ENCODE measurements around the gene TNNI2. TPM values are rescaled to one million over a fixed set of nuclear protein-coding genes. Genes with fewer than 3 reads are reported as not detected.

TNNI2 gene
- total and polyA plus RNA-seq, 10 donors: 2.3 to 21.8 (median 6.7) TPM

DNA sequence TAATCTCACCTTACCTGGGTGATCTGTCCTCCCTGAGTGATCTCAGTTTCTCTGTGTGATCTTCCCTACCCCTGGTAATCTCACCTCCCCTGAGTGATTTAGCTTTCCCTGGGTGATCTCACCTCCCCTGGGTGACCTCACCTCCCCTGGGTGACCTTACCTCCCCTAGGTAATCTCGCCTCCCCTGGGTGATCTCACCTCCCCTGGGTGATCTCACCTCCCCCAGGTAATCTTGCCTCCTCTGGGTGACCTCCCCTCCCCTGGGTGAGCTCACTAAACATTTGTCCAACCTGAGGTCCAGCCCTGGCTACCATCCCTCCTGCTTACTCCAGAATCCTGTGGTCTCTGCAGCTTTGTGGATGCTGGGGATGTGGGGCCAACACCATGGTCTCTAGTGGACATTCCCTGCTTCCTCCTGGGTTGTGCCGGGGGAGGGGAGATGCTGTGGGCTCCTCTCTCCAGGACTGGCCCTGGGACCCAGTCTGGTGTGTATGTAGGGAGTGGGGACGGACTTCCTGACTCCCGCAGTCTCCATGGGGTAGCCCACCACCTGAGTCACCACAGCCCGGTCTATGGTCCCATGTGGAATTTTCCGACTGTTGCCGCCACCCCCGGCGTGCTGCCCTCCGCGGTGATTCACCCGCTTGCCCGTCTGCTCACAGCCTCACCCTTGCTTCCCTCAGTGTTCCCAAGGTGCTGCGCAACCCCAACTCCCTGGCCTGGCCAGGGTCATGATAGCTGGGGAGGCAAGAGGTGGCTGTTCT lies 24.0 kb downstream of the TNNI2 start:
- Histone ChIP-seq H3K4me3 (peak overlapping the region in 1 of 8 donors; percentile 71), H3K9me3 (no peaks in the 10 kb centered on the region), H3K27ac (peak overlapping the region; percentile 35 to 86 (median 74)), H3K4me1 (peaks cover 12 to 84% (median 68%) of the 10 kb centered on the region in 6 donors), H3K27me3 (replicated peaks in 1 of 7) (no peaks in the 10 kb centered on the region), H3K36me3 (peaks cover 0 to 63% (median 5%) of the 10 kb centered on the region in 6 donors)
- intact Hi-C loops (cut with DNase I; ENCODE audit: low total_unique reads): no loop called here
- TF ChIP-seq, protein P1, sequence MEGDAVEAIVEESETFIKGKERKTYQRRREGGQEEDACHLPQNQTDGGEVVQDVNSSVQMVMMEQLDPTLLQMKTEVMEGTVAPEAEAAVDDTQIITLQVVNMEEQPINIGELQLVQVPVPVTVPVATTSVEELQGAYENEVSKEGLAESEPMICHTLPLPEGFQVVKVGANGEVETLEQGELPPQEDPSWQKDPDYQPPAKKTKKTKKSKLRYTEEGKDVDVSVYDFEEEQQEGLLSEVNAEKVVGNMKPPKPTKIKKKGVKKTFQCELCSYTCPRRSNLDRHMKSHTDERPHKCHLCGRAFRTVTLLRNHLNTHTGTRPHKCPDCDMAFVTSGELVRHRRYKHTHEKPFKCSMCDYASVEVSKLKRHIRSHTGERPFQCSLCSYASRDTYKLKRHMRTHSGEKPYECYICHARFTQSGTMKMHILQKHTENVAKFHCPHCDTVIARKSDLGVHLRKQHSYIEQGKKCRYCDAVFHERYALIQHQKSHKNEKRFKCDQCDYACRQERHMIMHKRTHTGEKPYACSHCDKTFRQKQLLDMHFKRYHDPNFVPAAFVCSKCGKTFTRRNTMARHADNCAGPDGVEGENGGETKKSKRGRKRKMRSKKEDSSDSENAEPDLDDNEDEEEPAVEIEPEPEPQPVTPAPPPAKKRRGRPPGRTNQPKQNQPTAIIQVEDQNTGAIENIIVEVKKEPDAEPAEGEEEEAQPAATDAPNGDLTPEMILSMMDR (IDR thresholded peaks at IDR 0.05 in 8 of 11, conservative IDR thresholded peaks at IDR 0.05 in 3 of 11): no peak
- TF ChIP-seq POLR2AphosphoS5 (IDR thresholded peaks at IDR 0.05) (no peak), POLR2A (IDR thresholded peaks at IDR 0.05) (no peak)
- 75 to 95% (median 86%) methylated on average over 13 to 14 of the region's 14 CpGs for WGBS, 5 donors
- DNase-seq: peak; percentile 73

DNA sequence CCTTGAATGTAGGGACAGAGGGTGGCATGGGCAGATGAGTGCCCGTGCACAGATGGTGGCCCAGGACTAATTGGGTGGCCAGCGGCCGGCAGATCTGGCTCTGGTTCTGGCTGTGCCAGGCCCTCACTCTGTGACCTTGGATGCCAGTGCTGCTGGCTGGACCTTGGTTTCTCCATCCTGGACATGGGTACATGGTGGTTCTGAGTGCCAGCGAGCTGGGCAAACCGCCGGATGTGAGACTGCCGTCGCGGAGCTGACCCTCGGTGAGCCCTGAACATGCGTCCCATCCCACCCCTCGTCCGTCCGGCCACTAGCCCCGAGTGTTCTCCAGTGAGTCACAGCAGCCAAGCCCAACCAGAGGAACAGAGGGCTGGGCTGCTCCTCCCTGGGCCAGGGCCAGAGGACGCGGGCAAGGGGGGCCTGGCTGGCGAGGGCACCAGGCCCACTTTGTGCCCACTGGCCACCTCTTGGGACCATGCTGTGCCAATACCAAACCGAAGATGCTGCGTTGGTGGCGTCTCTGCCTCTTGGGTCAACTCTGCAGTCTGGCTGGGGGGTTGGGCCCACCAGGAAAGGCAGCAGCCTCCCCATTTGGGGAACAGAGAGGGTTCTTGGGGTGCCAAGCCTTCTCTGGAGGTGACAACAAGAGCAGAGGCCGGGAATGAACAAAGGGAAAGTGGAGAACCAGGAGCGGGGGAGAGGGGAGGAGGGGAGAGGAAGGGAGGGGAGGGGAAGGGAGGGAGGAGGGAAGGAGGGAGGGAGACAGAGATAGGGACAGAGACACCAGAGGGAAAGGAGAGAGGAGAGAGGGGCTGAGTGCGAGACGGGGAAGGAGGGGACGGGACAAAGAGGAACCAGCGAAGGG lies 24.8 kb downstream of the TNNI2 start:
- TF ChIP-seq, protein P1 (IDR thresholded peaks at IDR 0.05 in 8 of 11, conservative IDR thresholded peaks at IDR 0.05 in 3 of 11): no peak
- TF ChIP-seq POLR2A (IDR thresholded peaks at IDR 0.05) (no peak), POLR2AphosphoS5 (IDR thresholded peaks at IDR 0.05) (peak; percentile 85 to 89 (median 86))
- H3K36me3 ChIP-seq: peaks cover 0 to 62% (median 5%) of the 10 kb centered on the region in 6 donors
- peak overlapping the region; percentile 35 to 86 (median 74) for H3K27ac ChIP-seq
- 41 to 57% (median 50%) methylated on average over 9 to 27 of the region's 27 CpGs for WGBS, 5 donors
- DNase-seq: peak; percentile 90
- no peaks in the 10 kb centered on the region for H3K27me3 ChIP-seq (replicated peaks in 1 of 7)
- H3K9me3 ChIP-seq: no peaks in the 10 kb centered on the region
- H3K4me1 ChIP-seq: peaks cover 20 to 84% (median 68%) of the 10 kb centered on the region in 6 donors
- intact Hi-C loops (cut with DNase I; ENCODE audit: low total_unique reads): no loop called here
- peak overlapping the region in 3 of 8 donors; percentile 12 to 71 (median 19) for H3K4me3 ChIP-seq

DNA sequence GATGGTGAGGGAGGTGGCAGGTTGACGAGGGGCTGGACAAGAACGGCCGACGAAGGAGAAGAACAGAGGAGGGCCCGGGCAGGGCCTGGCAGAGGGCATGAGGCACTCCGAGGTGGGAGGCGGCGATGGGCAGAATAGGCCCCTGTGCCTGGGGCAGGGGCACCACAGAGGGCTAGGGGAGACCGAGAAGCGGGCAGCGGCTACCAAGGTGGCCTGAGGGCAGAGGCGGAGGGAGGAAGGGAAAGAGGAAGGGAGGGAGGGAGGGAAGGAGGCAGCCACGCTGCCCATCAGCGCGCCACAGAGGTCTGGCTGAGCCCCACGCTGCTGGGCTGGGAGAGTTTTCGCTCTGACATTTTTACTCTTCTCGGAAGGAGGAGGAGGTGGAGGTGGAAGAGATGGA lies 25.4 kb downstream of the TNNI2 start:
- H3K27ac ChIP-seq: peak overlapping the region; percentile 13 to 86 (median 74)
- H3K4me3 ChIP-seq: peak overlapping the region in 4 of 8 donors; percentile 12 to 71 (median 18)

More for the DNA sequence above, 25.4 kb downstream of the TNNI2 start:
- Histone ChIP-seq H3K27me3 (replicated peaks in 1 of 7) (no peaks in the 10 kb centered on the region), H3K36me3 (peaks cover 0 to 61% (median 5%) of the 10 kb centered on the region in 6 donors), H3K9me3 (no peaks in the 10 kb centered on the region), H3K4me1 (peaks cover 20 to 84% (median 69%) of the 10 kb centered on the region in 6 donors)
- WGBS, 5 donors: 51 to 66% (median 59%) methylated on average over 16 to 18 of the region's 18 CpGs
- intact Hi-C loops (cut with DNase I; ENCODE audit: low total_unique reads): no loop called here
- peak; percentile 80 for DNase-seq
- TF ChIP-seq POLR2A (IDR thresholded peaks at IDR 0.05): no peak
- TF ChIP-seq POLR2AphosphoS5 (IDR thresholded peaks at IDR 0.05): peak in 2 of 3 donors; percentile 17 to 19
- TF ChIP-seq, protein P1 (IDR thresholded peaks at IDR 0.05 in 8 of 11, conservative IDR thresholded peaks at IDR 0.05 in 3 of 11): no peak

Data from spleen (tissue), 11 donors.